Esophagus muscularis mucosa (tissue), 4 donors: ENCODE results near the gene ZFYVE1.

ENCODE experiments used
- EP300 ChIP-seq: sonication (generic); formaldehyde crosslinking; IDR thresholded peaks from one replicate; pipeline ENCODE4 v1.6.1; 2017; ENCODE audit warnings: antibody characterized with exemption
- POLR2A ChIP-seq: fragments of 450-650 bp; IDR thresholded peaks from one replicate; pipeline ENCODE4 v1.6.1; 2017; ENCODE audit warnings: antibody characterized with exemption, moderate library complexity, mild to moderate bottlenecking, low read depth
- TF ChIP-seq, protein P1 (sequence below), 3 experiments: fragments of 200-600 bp in 2 of 3; fragments of 450-650 bp in 1 of 3; sonication (generic) in 2 of 3; IDR thresholded peaks; one replicate each; pipeline ENCODE4 v1.5.1; 2017 to 2019; ENCODE audit warnings: antibody characterized with exemption in 3 of 3, mild to moderate bottlenecking in 2 of 3, moderate library complexity in 1 of 3

DNA sequence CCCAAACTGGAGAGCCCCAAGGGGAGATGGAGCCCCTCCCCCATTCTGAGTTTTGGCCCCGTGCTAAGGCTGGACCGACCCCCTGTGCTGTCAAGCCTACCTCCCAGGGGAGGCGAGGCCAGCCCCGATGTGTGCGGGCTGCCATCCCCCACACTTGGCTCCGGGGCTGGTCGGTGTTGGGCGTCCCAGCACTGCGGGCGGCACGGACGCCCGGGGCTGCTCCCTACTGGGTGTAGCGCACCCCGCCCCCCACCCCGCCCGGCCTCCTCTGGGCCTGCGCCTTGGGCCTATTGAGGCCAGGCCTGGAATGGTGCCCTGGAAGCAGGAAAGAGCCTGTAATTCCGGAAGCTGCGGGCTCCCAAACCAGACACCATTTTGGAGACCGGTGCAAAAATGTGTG, 98.0 kb downstream of the ZFYVE1 start:
- TF ChIP-seq, protein P1, sequence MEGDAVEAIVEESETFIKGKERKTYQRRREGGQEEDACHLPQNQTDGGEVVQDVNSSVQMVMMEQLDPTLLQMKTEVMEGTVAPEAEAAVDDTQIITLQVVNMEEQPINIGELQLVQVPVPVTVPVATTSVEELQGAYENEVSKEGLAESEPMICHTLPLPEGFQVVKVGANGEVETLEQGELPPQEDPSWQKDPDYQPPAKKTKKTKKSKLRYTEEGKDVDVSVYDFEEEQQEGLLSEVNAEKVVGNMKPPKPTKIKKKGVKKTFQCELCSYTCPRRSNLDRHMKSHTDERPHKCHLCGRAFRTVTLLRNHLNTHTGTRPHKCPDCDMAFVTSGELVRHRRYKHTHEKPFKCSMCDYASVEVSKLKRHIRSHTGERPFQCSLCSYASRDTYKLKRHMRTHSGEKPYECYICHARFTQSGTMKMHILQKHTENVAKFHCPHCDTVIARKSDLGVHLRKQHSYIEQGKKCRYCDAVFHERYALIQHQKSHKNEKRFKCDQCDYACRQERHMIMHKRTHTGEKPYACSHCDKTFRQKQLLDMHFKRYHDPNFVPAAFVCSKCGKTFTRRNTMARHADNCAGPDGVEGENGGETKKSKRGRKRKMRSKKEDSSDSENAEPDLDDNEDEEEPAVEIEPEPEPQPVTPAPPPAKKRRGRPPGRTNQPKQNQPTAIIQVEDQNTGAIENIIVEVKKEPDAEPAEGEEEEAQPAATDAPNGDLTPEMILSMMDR (IDR thresholded peaks at IDR 0.05): no peak
- TF ChIP-seq EP300 (no peak), POLR2A (no peak)
